ENCODE data around the gene SMIM24. TPM values are rescaled to one million over a fixed set of nuclear protein-coding genes. Genes with fewer than 3 reads are reported as not detected.

SMIM24 gene
- polyA plus RNA-seq, 2 of the 4 experiments (the other 2 are of a cell fraction) = 1.0 to 1.2 TPM

DNA sequence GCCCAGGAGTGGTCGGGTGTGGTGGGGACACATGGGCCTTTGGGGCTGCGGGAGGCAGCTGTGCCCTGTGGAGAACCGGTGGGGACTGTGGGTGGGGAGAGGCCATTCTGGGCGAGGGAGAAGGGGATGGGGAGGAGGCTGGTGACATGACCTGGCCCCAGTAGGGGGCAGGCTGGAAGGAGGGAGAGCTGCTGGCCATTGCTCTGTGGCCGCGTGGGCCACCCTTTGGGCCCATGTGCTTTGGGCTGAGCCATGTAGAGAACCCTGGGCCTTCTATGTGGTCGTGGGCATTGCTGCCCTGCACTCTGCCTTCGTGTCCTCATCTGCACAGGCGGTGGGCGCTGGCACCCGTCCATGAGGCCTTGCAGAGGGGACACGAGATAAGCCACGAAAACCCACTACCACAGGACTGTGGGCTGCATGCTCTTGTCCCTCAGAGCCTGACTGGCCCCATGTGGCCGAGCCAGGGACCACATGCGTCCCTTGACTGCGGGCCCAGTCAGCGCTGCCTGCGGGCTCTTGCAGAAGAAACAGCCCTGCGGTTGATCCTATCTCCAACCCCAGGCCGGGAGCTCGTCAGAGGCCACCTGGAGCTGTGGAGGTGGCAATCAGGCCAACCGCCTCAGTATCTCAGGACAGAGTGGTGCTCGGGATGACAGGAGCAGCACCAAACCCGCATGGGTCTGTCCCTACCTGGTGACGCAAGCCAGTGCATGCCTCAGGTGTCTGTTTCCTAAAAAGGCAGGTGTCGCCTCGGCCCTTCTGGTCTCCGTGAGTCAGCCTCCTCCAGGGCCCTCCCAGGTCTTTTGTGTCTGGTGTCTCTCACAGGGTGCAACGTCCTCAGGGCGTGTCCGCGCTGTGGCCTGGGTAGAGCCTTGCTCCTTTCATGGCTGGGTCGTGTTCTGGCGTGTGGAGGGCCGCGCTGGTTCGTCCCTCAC is 40.1 kb upstream of the SMIM24 start (continued):
- TF ChIP-seq, protein P1, sequence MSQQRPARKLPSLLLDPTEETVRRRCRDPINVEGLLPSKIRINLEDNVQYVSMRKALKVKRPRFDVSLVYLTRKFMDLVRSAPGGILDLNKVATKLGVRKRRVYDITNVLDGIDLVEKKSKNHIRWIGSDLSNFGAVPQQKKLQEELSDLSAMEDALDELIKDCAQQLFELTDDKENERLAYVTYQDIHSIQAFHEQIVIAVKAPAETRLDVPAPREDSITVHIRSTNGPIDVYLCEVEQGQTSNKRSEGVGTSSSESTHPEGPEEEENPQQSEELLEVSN (IDR thresholded peaks at IDR 0.05; ENCODE audit: borderline replicate concordance, low read depth) = no peak
- no peak for TF ChIP-seq NFE2L2 (conservative IDR thresholded peaks at IDR 0.05; ENCODE audit: low read length)
- TF ChIP-seq, protein P2, sequence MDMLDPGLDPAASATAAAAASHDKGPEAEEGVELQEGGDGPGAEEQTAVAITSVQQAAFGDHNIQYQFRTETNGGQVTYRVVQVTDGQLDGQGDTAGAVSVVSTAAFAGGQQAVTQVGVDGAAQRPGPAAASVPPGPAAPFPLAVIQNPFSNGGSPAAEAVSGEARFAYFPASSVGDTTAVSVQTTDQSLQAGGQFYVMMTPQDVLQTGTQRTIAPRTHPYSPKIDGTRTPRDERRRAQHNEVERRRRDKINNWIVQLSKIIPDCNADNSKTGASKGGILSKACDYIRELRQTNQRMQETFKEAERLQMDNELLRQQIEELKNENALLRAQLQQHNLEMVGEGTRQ (IDR thresholded peaks at IDR 0.05) = no peak
- TF ChIP-seq KDM5A (IDR thresholded peaks at IDR 0.05) = no peak
- no peak for TF ChIP-seq EHF (CRISPR knock-in tag; IDR thresholded peaks at IDR 0.05)

DNA sequence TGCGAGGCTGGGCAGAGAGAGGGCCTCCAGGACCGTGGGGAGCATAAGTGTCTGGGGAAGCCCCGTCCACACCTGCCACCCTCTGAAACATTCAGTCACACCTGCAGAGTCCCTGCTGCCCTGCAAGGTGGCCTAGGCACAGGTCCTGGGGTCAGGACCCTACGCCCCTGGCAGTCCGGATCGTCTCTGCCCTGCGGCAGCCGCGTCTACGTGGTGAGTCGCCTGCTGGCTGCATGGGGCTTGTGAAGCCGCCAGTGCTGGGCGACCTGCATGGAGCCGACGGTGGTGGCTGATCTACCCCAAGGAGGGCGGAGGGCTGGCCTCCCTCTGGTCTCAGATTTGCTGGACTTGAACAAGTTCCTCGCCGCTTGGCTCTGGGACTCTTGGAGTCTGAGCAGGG is 38.8 kb upstream of the SMIM24 start:
- no peak for ATAC-seq
- H3K4me2 ChIP-seq = no peak overlapping the region
- FAIRE-seq = no peak
- no peak for DNase-seq (ENCODE audit: low read depth in 1 of 2, low spot score in 1 of 2)
- ChIA-PET CTCF (interaction anchor here (3.2 kb wide), 1 partner anchor 26 kb away, joined by 12 read pairs; no protein-coding TSS in a partner anchor), POLR2A (no interaction called here)
- 95% methylated on average over 8 of the region's 18 CpGs for WGBS (ENCODE audit: missing lambda C conversion rate)
- H3K4me1 ChIP-seq = peaks cover 13% of the 10 kb centered on the region; the same call in 2 of the 3 replicates
- H3K4me3 ChIP-seq = no peak overlapping the region
- TF ChIP-seq, protein P3, sequence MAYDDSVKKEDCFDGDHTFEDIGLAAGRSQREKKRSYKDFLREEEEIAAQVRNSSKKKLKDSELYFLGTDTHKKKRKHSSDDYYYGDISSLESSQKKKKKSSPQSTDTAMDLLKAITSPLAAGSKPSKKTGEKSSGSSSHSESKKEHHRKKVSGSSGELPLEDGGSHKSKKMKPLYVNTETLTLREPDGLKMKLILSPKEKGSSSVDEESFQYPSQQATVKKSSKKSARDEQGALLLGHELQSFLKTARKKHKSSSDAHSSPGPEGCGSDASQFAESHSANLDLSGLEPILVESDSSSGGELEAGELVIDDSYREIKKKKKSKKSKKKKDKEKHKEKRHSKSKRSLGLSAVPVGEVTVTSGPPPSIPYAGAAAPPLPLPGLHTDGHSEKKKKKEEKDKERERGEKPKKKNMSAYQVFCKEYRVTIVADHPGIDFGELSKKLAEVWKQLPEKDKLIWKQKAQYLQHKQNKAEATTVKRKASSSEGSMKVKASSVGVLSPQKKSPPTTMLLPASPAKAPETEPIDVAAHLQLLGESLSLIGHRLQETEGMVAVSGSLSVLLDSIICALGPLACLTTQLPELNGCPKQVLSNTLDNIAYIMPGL (CRISPR knock-in tag; IDR thresholded peaks at IDR 0.05; ENCODE audit: borderline replicate concordance) = no peak
- no peak overlapping the region for H3K27ac ChIP-seq
- H3K9me3 ChIP-seq = no peaks in the 10 kb centered on the region

DNA sequence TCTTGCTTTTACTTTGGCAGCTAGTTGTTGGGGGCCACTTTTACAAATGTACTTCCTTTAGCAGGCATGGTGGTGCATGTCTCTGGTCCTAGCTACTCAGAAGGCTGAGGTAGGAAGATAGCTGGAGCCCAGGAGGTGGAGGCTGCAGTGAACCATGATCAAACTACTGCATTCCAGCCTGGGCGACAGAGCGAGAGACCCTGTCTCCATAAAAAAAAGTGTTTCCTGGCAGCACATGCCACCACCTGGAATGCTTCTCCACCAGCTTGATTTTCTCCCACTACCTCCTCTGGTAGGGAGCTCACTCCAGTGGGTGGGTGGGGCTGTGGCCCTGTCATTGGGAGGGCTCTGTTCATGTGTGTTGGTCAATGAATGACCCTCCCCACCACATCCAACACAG is 38.3 kb upstream of the SMIM24 start:
- CTCF ChIA-PET = interaction anchor here (1.0 to 3.2 kb wide), 3 partner anchors 18 to 67 kb away, joined by 3 to 12 read pairs (median 4); partner anchors contain the start of gene GIPC3
- Histone ChIP-seq H3K4me3 (no peak overlapping the region), H3K27ac (no peak overlapping the region), H3K4me1 (peaks cover 13% of the 10 kb centered on the region; the same call in 2 of the 3 replicates), H3K9me3 (no peaks in the 10 kb centered on the region), H3K4me2 (no peak overlapping the region)
- POLR2A ChIA-PET = no interaction called here
- DNase-seq (ENCODE audit: low read depth in 1 of 2, low spot score in 1 of 2) (no peak), ATAC-seq (no peak), FAIRE-seq (no peak)
- TF ChIP-seq ZFP36 (IDR thresholded peaks at IDR 0.05; ENCODE audit: borderline replicate concordance, partially characterized antibody) = no peak
- TF ChIP-seq JUN (IDR thresholded peaks at IDR 0.05) = no peak
- TF ChIP-seq POLR2AphosphoS2 (conservative IDR thresholded peaks at IDR 0.05; ENCODE audit: low read length) = no peak
- no peak for TF ChIP-seq EHMT2 (IDR thresholded peaks at IDR 0.05; ENCODE audit: low read depth)
- TF ChIP-seq EP300 (IDR thresholded peaks at IDR 0.05) = no peak
- TF ChIP-seq HEYL (CRISPR knock-in tag; IDR thresholded peaks at IDR 0.05) = no peak
- TF ChIP-seq HOXB5 (CRISPR knock-in tag; IDR thresholded peaks at IDR 0.05) = no peak
- TF ChIP-seq, protein P4, sequence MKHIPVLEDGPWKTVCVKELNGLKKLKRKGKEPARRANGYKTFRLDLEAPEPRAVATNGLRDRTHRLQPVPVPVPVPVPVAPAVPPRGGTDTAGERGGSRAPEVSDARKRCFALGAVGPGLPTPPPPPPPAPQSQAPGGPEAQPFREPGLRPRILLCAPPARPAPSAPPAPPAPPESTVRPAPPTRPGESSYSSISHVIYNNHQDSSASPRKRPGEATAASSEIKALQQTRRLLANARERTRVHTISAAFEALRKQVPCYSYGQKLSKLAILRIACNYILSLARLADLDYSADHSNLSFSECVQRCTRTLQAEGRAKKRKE (CRISPR knock-in tag; IDR thresholded peaks at IDR 0.05; ENCODE audit: low read depth) = no peak
- TF ChIP-seq, protein P1 (IDR thresholded peaks at IDR 0.05; ENCODE audit: borderline replicate concordance, low read depth) = no peak
- TF ChIP-seq ZSCAN20 (CRISPR knock-in tag; IDR thresholded peaks at IDR 0.05) = no peak
- no peak for TF ChIP-seq ESRRA (IDR thresholded peaks at IDR 0.05; ENCODE audit: borderline replicate concordance, low read length)
- no peak for TF ChIP-seq RFX5 (IDR thresholded peaks at IDR 0.05)
- TF ChIP-seq PHF8 (IDR thresholded peaks at IDR 0.05; ENCODE audit: borderline replicate concordance, low read depth) = no peak
- no peak for TF ChIP-seq RCOR1 (IDR thresholded peaks at IDR 0.05; ENCODE audit: low read depth, low read length)
- TF ChIP-seq TP53 (CRISPR knock-in tag; IDR thresholded peaks at IDR 0.05) = no peak
- 100% methylated on average over 2 of the region's 2 CpGs for WGBS (ENCODE audit: missing lambda C conversion rate)

All from A549 (cell line).